Breast epithelium (tissue), 3 donors: ENCODE measurements around the gene PMM2.

Experiments
- CTCF ChIP-seq, 3 donors: fragments of 450-650 bp; IDR thresholded peaks; one replicate each; pipeline ENCODE4 v1.5.1; 2016 to 2017; ENCODE audit warnings: antibody characterized with exemption in 3 of 3, mild to moderate bottlenecking in 3 of 3, moderate library complexity in 3 of 3
- POLR2A ChIP-seq: fragments of 450-650 bp; IDR thresholded peaks from one replicate; pipeline ENCODE4 v1.6.1; 2016; ENCODE audit warnings: antibody characterized with exemption, mild to moderate bottlenecking, moderate library complexity
- POLR2AphosphoS5 ChIP-seq, 3 donors: sonication (generic); formaldehyde crosslinking; IDR thresholded peaks; one replicate each; pipeline ENCODE4 v1.6.1; 2017; ENCODE audit warnings: antibody characterized with exemption in 3 of 3

GRCh38 chr16:8890549-8890921 lies 92.9 kb downstream of the PMM2 start:
- TF ChIP-seq POLR2A (no peak), CTCF (IDR thresholded peaks at IDR 0.05) (no peak), POLR2AphosphoS5 (IDR thresholded peaks at IDR 0.05) (no peak)
